Erythroblast (primary cell): ENCODE results near the gene CHST8.

Experiments
- GATA1 ChIP-seq: IDR thresholded peaks from 2 replicates; pipeline ENCODE4 v1.6.1; 2011; ENCODE audit warnings: low read depth, mild to moderate bottlenecking, control low read depth, low read length, moderate library complexity
- POLR2A ChIP-seq: IDR thresholded peaks from 2 replicates; pipeline ENCODE4 v1.6.1; 2011; ENCODE audit warnings: mild to moderate bottlenecking, low read length

GRCh38 chr19:33667881-33668280 lies 46.1 kb downstream of the CHST8 start:
- TF ChIP-seq POLR2A (no peak), GATA1 (no peak)
